GM20431 (cell line): Measurements from ENCODE around the gene AQP5.

Experiments used
- in situ Hi-C: fragments of 300-500 bp; cut with MseI, MboI; formaldehyde crosslinking; loops from one replicate; pipeline ENCODE4 v1.15.0; 2020; ENCODE audit warnings: low sequenced_read_pairs; ENCODE audit not compliant: unreplicated experiment

AQP5 gene

DNA sequence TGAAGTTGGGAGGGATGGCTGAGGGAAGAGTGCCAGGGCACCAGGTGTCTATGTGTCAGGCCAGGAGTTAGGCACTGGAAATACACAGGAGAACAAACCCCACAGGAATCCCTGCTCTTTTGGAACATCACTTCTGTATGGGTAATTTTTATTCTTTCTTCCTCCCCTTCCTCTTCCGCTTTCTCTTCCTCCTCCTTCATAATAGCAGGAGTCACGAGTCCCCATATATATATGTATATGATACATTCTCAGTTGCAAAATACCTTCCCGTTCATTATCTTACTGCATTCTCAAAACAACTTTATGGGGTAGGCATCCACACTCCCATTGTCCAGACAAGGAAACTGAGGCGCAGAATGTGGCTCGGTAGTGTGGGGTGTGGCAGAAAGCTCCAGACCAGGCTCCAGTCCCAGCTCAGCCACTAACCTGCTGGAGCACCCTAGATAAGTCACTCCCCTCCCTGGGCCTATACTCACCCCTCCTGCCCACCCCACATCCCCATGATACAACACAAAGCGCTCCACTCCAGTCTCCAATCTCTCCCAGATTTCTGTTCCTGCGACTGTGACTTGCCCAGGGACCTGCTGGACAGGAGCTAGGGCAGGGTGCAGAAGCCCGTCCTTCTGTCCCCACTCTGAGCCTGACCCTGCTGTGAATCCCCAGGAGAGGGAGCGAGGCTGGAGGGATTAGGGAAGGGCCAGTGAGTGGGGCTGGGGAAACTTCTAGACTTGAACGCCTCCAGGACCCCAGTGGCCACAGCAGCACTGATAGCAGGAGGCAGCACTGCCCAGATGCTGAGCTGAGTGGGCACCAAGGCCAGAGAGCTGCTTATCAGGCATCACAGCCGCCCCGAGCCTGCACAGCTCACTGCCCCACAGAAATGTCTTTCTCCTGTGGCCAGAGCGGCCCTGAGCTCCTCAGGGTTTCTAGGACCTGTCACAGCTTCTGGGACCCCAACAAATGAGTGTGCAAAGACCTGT, 12.5 kb upstream of the AQP5 start:
- in situ Hi-C loops = no loop called here

- in situ Hi-C loops = no loop called here
These were observed 11.8 kb upstream of the AQP5 start for GRCh38 chr12:49949866-49950265.

GRCh38 chr12:49950273-49951251, 11.1 kb upstream of the AQP5 start, which contains the start of gene AQP2:
TSS of gene AQP2 (plus strand) at chr12:49950737. CDS start at chr12:49950831, 94 bp downstream.
- in situ Hi-C loops = no loop called here

GRCh38 chr12:49951411-49952240, 10.0 kb upstream of the AQP5 start:
- in situ Hi-C loops = no loop called here

GRCh38 chr12:49952391-49953055, 9.1 kb upstream of the AQP5 start:
- in situ Hi-C loops = no loop called here

GRCh38 chr12:49953151-49953550, 8.5 kb upstream of the AQP5 start:
- in situ Hi-C loops = no loop called here

- in situ Hi-C loops = no loop called here
These were observed 7.5 kb upstream of the AQP5 start for GRCh38 chr12:49953961-49954846.

DNA sequence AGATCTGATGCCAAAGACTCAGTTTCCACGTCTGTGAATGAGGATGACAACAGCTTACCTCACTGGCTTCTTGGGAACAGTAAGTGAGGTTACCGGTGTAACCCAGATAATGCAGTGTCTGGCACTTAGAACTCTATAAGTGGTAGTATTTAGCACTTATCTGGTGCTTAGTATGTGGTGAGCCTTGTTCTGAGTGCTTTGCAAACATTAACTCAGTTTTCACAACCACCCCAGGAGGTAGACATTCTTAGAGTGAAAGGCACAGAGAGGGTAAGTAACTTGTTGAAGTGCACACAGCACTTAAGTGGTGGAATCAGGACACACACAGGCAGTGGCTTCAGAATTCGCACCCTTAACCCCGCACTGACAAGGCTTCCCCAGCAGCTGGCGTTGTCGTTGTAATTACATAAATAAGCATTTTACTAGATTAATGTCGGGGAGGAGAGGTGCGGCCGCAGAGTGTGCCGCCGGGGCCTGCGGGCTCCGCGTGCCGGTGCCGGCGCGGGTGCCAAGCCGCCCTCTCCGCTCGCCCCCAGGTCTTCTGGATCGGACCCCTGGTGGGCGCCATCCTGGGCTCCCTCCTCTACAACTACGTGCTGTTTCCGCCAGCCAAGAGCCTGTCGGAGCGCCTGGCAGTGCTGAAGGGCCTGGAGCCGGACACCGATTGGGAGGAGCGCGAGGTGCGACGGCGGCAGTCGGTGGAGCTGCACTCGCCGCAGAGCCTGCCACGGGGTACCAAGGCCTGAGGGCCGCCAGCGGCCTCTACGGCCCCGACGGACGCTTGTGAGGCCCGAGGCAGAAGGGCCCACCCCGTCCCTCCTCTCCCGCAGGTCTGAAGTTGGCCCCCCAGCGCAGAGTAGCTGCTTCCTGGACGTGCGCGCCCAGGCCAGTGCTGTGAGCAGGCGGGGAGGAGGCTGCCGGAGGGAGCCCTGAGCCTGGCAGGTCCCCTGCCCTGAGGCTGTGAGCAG, 6.5 kb upstream of the AQP5 start:
- in situ Hi-C loops = no loop called here

DNA sequence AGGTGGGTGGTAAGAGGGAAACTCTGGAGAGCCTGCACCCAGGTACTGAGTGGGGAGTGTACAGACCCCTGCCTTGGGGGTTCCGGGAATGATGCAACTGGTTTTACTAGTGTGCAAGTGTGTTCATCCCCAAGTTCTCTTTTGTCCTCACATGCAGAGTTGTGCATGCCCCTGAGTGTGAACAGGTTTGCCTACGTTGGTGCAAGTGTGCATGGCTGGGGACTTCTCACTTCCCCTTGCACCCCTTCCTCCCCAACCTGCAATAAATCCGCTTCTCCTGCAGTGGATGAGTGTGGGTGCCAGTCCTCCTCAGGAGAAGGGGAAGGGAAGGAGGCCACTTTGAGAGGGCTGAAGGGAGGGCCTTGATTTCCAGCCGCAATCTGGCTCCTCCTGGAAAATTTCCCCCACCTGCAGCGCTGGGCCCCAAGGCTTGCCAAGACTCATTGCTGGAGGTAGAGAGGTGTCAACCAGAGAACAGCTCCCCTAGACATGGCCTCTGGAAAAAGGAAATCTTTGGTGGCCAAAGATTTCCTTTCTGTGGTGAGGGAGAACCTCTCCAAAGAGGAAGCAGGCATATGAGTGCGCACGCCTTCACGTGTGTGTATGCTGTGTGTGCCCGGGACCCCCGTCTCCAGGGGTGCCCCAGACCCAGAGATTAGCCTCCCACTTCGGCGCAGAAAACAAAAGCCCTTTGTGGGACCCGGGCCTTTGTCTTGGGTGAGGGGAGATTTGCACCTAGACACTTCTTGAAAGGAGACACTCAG, 5.6 kb upstream of the AQP5 start:
- in situ Hi-C loops = no loop called here

DNA sequence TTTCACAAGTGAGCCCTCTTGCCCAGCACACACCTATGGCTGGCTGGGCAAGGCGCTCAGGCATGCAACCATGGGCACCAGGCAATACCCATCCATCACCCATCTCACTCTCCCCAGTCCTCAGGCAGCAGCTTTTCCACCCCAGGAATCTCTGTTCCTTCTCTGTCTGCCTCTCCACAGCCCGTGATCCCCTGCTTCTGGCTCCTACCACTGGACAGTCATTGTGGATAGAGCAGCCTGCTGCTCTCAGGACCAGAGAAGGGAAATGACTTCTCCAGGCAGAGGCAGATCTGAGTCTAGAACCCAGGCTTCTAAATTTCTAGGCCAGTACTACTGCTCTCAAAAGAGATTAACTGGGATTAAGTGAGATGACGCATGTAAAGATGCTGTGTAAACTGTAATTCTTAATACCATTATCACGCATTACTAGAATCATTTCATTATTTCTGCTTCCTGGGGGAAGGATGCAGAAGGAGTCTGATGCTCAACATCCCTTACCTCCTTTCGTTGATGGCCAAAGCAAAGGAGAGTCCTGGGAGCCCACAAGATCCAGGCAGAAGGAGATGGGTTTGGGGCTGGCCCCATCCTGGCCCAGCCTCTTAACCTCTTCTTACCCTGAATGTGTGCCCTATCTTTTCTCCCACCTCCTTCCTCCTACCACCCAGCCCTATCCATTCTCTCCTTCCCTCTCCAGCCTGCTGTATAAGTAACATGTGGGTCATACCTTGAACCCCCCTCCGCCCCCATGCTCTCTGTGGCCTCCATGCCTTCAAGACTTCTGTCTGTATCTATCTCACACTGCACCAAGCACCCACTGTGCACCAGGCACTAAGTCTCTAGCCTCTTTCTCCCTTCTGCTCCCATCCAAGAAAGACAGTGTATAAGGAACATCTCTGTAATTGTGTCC, 4.8 kb upstream of the AQP5 start:
- in situ Hi-C loops = no loop called here

- in situ Hi-C loops = no loop called here
These were observed 4.1 kb upstream of the AQP5 start for GRCh38 chr12:49957570-49957967.

GRCh38 chr12:49959685-49960473, 1.8 kb upstream of the AQP5 start:
- in situ Hi-C loops = no loop called here

GRCh38 chr12:49960474-49961110, 1.1 kb upstream of the AQP5 start:
- in situ Hi-C loops = no loop called here
